Iris pigment epithelial cell (primary cell): ENCODE data around the gene SPCS1.

Source experiments
- DNase-seq: peaks from one replicate; pipeline ENCODE4 v3.0.0-alpha.2; 2011; ENCODE audit warnings: low read depth

Gene SPCS1

DNA sequence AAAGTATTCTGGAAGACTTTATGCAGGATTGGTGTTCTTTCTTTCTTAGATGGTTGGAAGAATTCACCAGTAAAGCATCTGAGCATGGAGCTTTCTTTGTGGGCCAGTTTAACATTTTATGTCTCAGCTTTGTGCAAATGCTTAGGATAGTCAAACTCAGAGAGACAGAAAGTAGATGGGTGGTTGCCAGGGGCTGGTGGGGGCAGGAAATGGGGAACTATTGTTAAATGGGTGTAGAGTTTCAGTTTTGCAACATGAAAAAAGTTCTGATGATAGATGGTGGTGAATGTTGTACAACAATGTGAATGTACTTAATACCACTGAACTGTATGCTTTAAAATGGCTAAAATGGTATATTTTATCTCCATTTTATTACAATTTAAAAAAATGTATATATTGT lies 24.8 kb downstream of the SPCS1 start:
- DNase-seq, result peak; percentile 34

GRCh38 chr3:52731590-52731989 lies 25.7 kb downstream of the SPCS1 start:
- DNase-seq, result no peak

DNA sequence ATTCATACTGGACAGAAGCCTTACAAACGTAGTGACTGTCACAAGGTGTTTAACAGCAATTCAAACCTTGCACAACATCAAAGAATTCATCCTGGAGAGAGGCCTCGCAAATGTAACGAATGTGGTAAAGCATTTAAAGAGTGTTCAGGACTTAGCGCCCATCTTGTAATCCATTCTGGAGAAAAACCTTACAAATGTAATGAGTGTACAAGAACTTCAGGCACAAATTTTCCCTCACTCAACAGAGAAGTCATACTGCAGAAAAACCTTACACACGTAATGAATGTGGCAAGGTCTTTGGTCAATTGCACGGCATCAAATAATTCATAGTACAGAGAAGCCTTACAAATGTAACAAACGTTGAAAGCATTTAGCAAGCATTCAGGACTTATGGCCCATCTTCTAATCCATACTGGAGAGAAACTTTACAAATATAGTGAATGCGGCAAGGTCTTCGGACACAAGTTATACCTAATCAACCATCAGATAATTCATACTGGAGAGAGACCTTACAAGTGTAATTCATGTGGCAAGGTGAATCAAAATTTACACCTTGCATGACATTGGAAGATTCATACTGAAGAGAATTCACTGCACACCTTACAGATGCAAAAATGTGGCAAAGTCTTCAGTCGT lies 27.5 kb downstream of the SPCS1 start:
- no peak for DNase-seq

GRCh38 chr3:52739730-52740129 lies 33.8 kb downstream of the SPCS1 start:
- DNase-seq, result no peak

GRCh38 chr3:52742418-52743041 lies 36.6 kb downstream of the SPCS1 start:
- peak; percentile 51 for DNase-seq

- DNase-seq, result no peak
Measured at GRCh38 chr3:52743152-52743551, 37.2 kb downstream of the SPCS1 start.

DNA sequence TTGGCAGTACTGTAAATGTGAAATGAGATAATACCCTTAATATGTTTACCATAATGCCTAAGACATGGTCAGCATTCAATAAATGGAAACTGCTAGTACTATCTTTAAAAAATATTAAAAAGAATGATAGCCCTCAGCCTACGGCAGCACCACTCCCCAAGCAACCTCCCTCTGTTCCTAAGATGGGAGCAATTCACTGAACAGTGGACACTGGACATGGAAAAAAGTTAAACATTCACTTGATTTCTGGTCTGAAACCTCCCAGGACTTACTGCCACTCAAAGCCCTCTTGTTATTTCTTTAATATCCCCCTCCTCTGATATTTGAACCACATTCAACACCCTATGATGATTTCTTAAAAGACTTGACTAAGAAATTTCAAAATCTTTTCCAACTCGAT lies 37.8 kb downstream of the SPCS1 start:
- no peak for DNase-seq

GRCh38 chr3:52752045-52752660 lies 46.2 kb downstream of the SPCS1 start:
- peak; percentile 58 for DNase-seq

DNA sequence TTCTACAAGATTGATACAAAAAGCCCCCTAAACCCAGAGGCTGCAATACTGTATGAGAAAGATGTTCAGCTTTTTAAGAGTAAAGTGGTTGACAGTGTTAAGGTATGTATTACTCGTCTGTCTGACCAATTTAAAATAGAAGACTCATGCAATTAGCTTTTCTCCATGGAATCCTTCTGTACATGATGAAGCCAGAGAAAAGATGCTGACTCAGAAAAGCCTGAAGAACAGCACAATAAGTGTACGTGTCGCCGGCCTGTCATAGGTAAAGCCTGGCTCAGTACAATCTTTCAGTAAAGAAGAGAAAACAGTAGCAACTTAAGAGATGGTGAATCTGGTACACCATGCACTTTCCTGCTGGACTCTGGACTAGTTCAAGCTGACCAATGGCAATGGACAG lies 48.5 kb downstream of the SPCS1 start:
- no peak for DNase-seq

- DNase-seq, result no peak
Measured at GRCh38 chr3:52756141-52756540, 50.2 kb downstream of the SPCS1 start.
